Naive thymus-derived CD4-positive, alpha-beta T cell (primary cell): Measurements from ENCODE around the gene UBE3B. TPM values are rescaled to one million over a fixed set of nuclear protein-coding genes. Genes with fewer than 3 reads are reported as not detected.
"Not testable (repeated sequence)": the region's sequence is repeated elsewhere in the genome, so short reads cannot be mapped to it uniquely, and the experiment has no call there.

Experiments used
- ATAC-seq: fragments of 150-1000 bp; cut with Tn5 transposase; 2 replicates; pipeline ENCODE4 v1.10.0; 2021; ENCODE audit warnings: mild to moderate bottlenecking, moderate library complexity
- CTCF ChIA-PET: fragments of 350-600 bp; sonication (Branson Sonifier 250); formaldehyde crosslinking; loops from one replicate; lab custom pipeline; 2021; ENCODE audit warnings: antibody characterized with exemption; lab: Charles Lee
- POLR2A ChIA-PET: fragments of 350-600 bp; sonication (Branson Sonifier 250); formaldehyde crosslinking; loops from one replicate; lab custom pipeline; 2021; ENCODE audit warnings: antibody characterized with exemption, inconsistent platforms; lab: Charles Lee
- DNase-seq, 9 donors: peaks; one replicate each; pipeline versions ENCODE4 v3.0.0 to v3.0.0-alpha.2; 2020 to 2022; ENCODE audit warnings: mixed read lengths in 1 of 9
- H3K27ac ChIP-seq: one replicate; pipeline ENCODE4 v1.7.0; 2013; ENCODE audit warnings: mild to moderate bottlenecking, low read depth, low read length, moderate library complexity
- H3K27me3 ChIP-seq, 2 donors: one replicate each; pipeline ENCODE4 v1.7.0; 2013; ENCODE audit warnings: low read length in 2 of 2, mild to moderate bottlenecking in 2 of 2, moderate library complexity in 2 of 2; ENCODE audit not compliant: control insufficient read depth in 2 of 2, insufficient read depth in 2 of 2
- H3K36me3 ChIP-seq, 3 experiments: 1 replicate in 2 of 3; 2 replicates in 1 of 3; pipeline ENCODE4 v1.7.0; 2013; ENCODE audit warnings: low read length in 3 of 3, mild to moderate bottlenecking in 3 of 3, moderate library complexity in 1 of 3; ENCODE audit not compliant: insufficient read depth in 3 of 3, control insufficient read depth in 2 of 3
- H3K4me1 ChIP-seq, 2 donors: one replicate each; pipeline ENCODE4 v1.7.0; 2013; ENCODE audit warnings: low read length in 2 of 2, mild to moderate bottlenecking in 2 of 2, moderate library complexity in 1 of 2; ENCODE audit not compliant: control insufficient read depth in 2 of 2, insufficient read depth in 2 of 2
- H3K4me3 ChIP-seq: 2 replicates; pipeline ENCODE4 v1.7.0; 2013; ENCODE audit warnings: mild to moderate bottlenecking, low read length
- H3K9me3 ChIP-seq, 3 experiments: 1 replicate in 2 of 3; 2 replicates in 1 of 3; pipeline ENCODE4 v1.7.0; 2013; ENCODE audit warnings: low read length in 3 of 3; ENCODE audit not compliant: control insufficient read depth in 2 of 3
- H3K27ac Mint-ChIP-seq, 9 donors: one replicate each; pipeline ENCODE4 v1.8.0; 2020 to 2022; ENCODE audit warnings: mixed read lengths in 9 of 9, mild to moderate bottlenecking in 8 of 9, moderate library complexity in 5 of 9, inconsistent platforms in 2 of 9
- H3K27me3 Mint-ChIP-seq, 5 donors: one replicate each; pipeline ENCODE4 v1.8.0; 2021 to 2022; ENCODE audit warnings: mixed read lengths in 5 of 5, mild to moderate bottlenecking in 1 of 5
- H3K36me3 Mint-ChIP-seq, 5 donors: one replicate each; pipeline ENCODE4 v1.8.0; 2020 to 2022; ENCODE audit warnings: mixed read lengths in 5 of 5, mild to moderate bottlenecking in 3 of 5, inconsistent platforms in 1 of 5
- H3K4me1 Mint-ChIP-seq, 7 donors: one replicate each; pipeline ENCODE4 v1.8.0; 2020 to 2022; ENCODE audit warnings: mixed read lengths in 7 of 7, mild to moderate bottlenecking in 3 of 7, inconsistent platforms in 1 of 7
- H3K4me3 Mint-ChIP-seq, 10 donors: one replicate each; pipeline ENCODE4 v1.8.0; 2020 to 2022; ENCODE audit warnings: mild to moderate bottlenecking in 10 of 10, mixed read lengths in 10 of 10, moderate library complexity in 6 of 10, inconsistent platforms in 2 of 10
- H3K9me3 Mint-ChIP-seq, 11 donors: one replicate each; pipeline ENCODE4 v1.8.0; 2020 to 2022; ENCODE audit warnings: mixed read lengths in 11 of 11, mild to moderate bottlenecking in 4 of 11, inconsistent platforms in 1 of 11, moderate library complexity in 1 of 11
- intact Hi-C, 2 donors: fragments of 100-400 bp; cut with micrococcal nuclease; formaldehyde crosslinking; loops; one replicate each; pipeline ENCODE4 v1.15.1; 2023
- polyA plus RNA-seq, 2 donors: library from polyadenylated mRNA; unstranded; fragments of 300-500 nt; fragmentation: Illumina TruSeq; gene quantifications; one replicate each; pipeline ENCODE4 v1.2.3, GENCODE V29; 2021
- total RNA-seq, 6 experiments: library from RNA in 5 of 6; stranded (reverse) in 5 of 6; gene quantifications; 1 replicate in 5 of 6; 2 replicates in 1 of 6; pipeline ENCODE4 v1.2.3 and lab custom pipeline; 2021 to 2026

The UBE3B gene
- 10 to 100 TPM; 28.7 to 62.8 (median 35.6) TPM for total RNA-seq
- polyA plus RNA-seq, result 10 to 100 TPM; 20.2 to 25.1 TPM
- 78.1 reads per million, percentile 80 among the genes with 10 or more reads in this experiment for total RNA-seq (lab: John Stamatoyannopoulos, UW)

- peak; percentile 81 to 90 (median 87) for DNase-seq
- POLR2A ChIA-PET, result interaction anchor here (1.2 to 2.2 kb wide), 2 partner anchors 44 to 96 kb away, joined by 3 to 9 read pairs; partner anchors contain the start of genes MMAB and MVK
- H3K27me3 ChIP-seq, result no peaks in the 10 kb centered on the region
- Mint-ChIP-seq H3K9me3 (no peaks in the 10 kb centered on the region), H3K4me1 (peaks cover 24 to 60% (median 49%) of the 10 kb centered on the region in 7 donors), H3K27ac (peak within 1 kb of the TSS; percentile 96 to 99 (median 98)), H3K27me3 (no peaks in the 10 kb centered on the region), H3K4me3 (peak within 1 kb of the TSS; percentile 89 to 99 (median 96)), H3K36me3 (no peaks in the 10 kb centered on the region)
- ATAC-seq, result peak; percentile 97
- CTCF ChIA-PET, result interaction anchor here (1.0 kb wide), 1 partner anchor 49 kb away, joined by 3 read pairs; no protein-coding TSS in a partner anchor
- peak within 1 kb of the TSS; percentile 90 for H3K27ac ChIP-seq
- H3K4me1 ChIP-seq, result peaks cover 21 to 26% of the 10 kb centered on the region in 2 donors
- peak within 1 kb of the TSS; percentile 93 for H3K4me3 ChIP-seq
- H3K9me3 ChIP-seq, result no peaks in the 10 kb centered on the region
- intact Hi-C loops, result loop anchor here (1.0 to 5.0 kb wide), 9 partner anchors 45 to 1715 kb away; partner anchors contain the start of genes FAM222A (in 2 of the 2), MMAB (in 2 of the 2), MVK (in 2 of the 2) and C12orf76 (in 1 of the 2)
- H3K36me3 ChIP-seq, result peaks cover 0 to 15% (median 0%) of the 10 kb centered on the region in 3 experiments
Observed at GRCh38 chr12:109477185-109477962, at the start of gene UBE3B, which contains the start of gene KCTD10. Gene UBE3B (plus strand): TSS chr12:109477634. CDS start chr12:109483552, 5,918 bp downstream. Gene KCTD10 (minus strand): TSS chr12:109477300. CDS start chr12:109477262, 38 bp downstream.

- ATAC-seq, result peak; percentile 94
Observed at GRCh38 chr12:109428037-109428629, 49.3 kb upstream of the UBE3B start.

GRCh38 chr12:109428804-109429203, 48.6 kb upstream of the UBE3B start:
- H3K27me3 ChIP-seq, H3K9me3 Mint-ChIP-seq, POLR2A ChIA-PET, H3K36me3 Mint-ChIP-seq, ATAC-seq, H3K9me3 ChIP-seq, H3K4me3 ChIP-seq, H3K27ac ChIP-seq, DNase-seq, H3K4me1 ChIP-seq, H3K4me3 Mint-ChIP-seq, H3K36me3 ChIP-seq: not testable (repeated sequence)
- CTCF ChIA-PET, result interaction anchor here (0.7 to 1.5 kb wide), 5 partner anchors 12 to 348 kb away, joined by 3 to 4 read pairs (median 3); partner anchors contain the start of genes KCTD10 and UBE3B
- H3K27ac Mint-ChIP-seq, result peak overlapping the region in 1 of 9 donors; percentile 38
- intact Hi-C loops, result loop anchor here (1.0 kb wide), 2 partner anchors 346 to 451 kb away; partner anchors contain the start of gene GLTP (in 1 of the 2)
- peaks cover 7 to 14% (median 12%) of the 10 kb centered on the region in 7 donors for H3K4me1 Mint-ChIP-seq
- peaks cover 2 to 19% (median 10%) of the 10 kb centered on the region in 5 donors for H3K27me3 Mint-ChIP-seq

More at GRCh38 chr12:109428037-109428629, 49.3 kb upstream of the UBE3B start:
- H3K4me1 ChIP-seq, result peaks cover under 1 to 2% of the 10 kb centered on the region in 2 donors
- H3K4me3 Mint-ChIP-seq, result no peak overlapping the region
- H3K9me3 ChIP-seq, result no peaks in the 10 kb centered on the region
- peaks cover 2 to 26% (median 10%) of the 10 kb centered on the region in 5 donors for H3K27me3 Mint-ChIP-seq
- H3K36me3 Mint-ChIP-seq, result no peaks in the 10 kb centered on the region
- peaks cover 3 to 9% (median 7%) of the 10 kb centered on the region in 7 donors for H3K4me1 Mint-ChIP-seq
- H3K27ac ChIP-seq, result no peak overlapping the region
- no peaks in the 10 kb centered on the region for H3K36me3 ChIP-seq
- ChIA-PET POLR2A (no interaction called here), CTCF (interaction anchor here (0.7 to 1.5 kb wide), 4 partner anchors 12 to 349 kb away, joined by 3 to 4 read pairs (median 4); partner anchors contain the start of genes KCTD10 and UBE3B)
- peak; percentile 31 to 73 (median 66) for DNase-seq
- no peak overlapping the region for H3K27ac Mint-ChIP-seq
- H3K4me3 ChIP-seq, result no peak overlapping the region
- no peaks in the 10 kb centered on the region for H3K9me3 Mint-ChIP-seq
- H3K27me3 ChIP-seq, result no peaks in the 10 kb centered on the region
- intact Hi-C loops, result loop anchor here (1.0 kb wide), 2 partner anchors 347 to 452 kb away; partner anchors contain the start of gene GLTP (in 1 of the 2)

GRCh38 chr12:109430244-109430643, 47.2 kb upstream of the UBE3B start:
- no peak overlapping the region for H3K4me3 ChIP-seq
- no peak overlapping the region for H3K27ac Mint-ChIP-seq
- H3K9me3 ChIP-seq, result no peaks in the 10 kb centered on the region
- no peak overlapping the region for H3K27ac ChIP-seq
- no peaks in the 10 kb centered on the region for H3K36me3 Mint-ChIP-seq
- H3K36me3 ChIP-seq, result no peaks in the 10 kb centered on the region
- intact Hi-C loops, result loop anchor here in 1 of 2 donors (5.0 kb wide), 1 partner anchor 47 kb away; the partner anchor contains the start of genes KCTD10 and UBE3B
- H3K4me3 Mint-ChIP-seq, result no peak overlapping the region
- no peak for ATAC-seq
- peaks cover 4 to 7% of the 10 kb centered on the region in 2 donors for H3K4me1 ChIP-seq
- H3K9me3 Mint-ChIP-seq, result no peaks in the 10 kb centered on the region
- CTCF ChIA-PET, result interaction anchor here (0.9 to 1.2 kb wide), 2 partner anchors 33 to 167 kb away, joined by 3 to 4 read pairs; no protein-coding TSS in a partner anchor
- peaks cover 0 to 8% (median 3%) of the 10 kb centered on the region in 5 donors for H3K27me3 Mint-ChIP-seq
- no peaks in the 10 kb centered on the region for H3K27me3 ChIP-seq
- POLR2A ChIA-PET, result no interaction called here
- peaks cover 7 to 14% (median 12%) of the 10 kb centered on the region in 7 donors for H3K4me1 Mint-ChIP-seq
- DNase-seq, result no peak

- ChIA-PET CTCF (interaction anchor here (0.9 to 1.3 kb wide), 5 partner anchors 9 to 413 kb away, joined by 3 to 5 read pairs (median 4); no protein-coding TSS in a partner anchor), POLR2A (no interaction called here)
- Mint-ChIP-seq H3K36me3 (no peaks in the 10 kb centered on the region), H3K27ac (peak overlapping the region in 6 of 9 donors; percentile 53 to 93 (median 86)), H3K4me3 (peak overlapping the region in 4 of 10 donors; percentile 59 to 72 (median 64)), H3K4me1 (peaks cover 7 to 14% (median 12%) of the 10 kb centered on the region in 7 donors), H3K9me3 (no peaks in the 10 kb centered on the region), H3K27me3 (no peaks in the 10 kb centered on the region)
- Histone ChIP-seq H3K9me3 (no peaks in the 10 kb centered on the region), H3K36me3 (no peaks in the 10 kb centered on the region), H3K4me3 (no peak overlapping the region), H3K27ac (no peak overlapping the region), H3K27me3 (no peaks in the 10 kb centered on the region), H3K4me1 (peaks cover 4 to 7% of the 10 kb centered on the region in 2 donors)
- intact Hi-C loops, result loop anchor here (1.0 to 5.0 kb wide), 3 partner anchors 44 to 343 kb away; partner anchors contain the start of genes KCTD10 (in 2 of the 2) and UBE3B (in 2 of the 2)
- DNase-seq (no peak), ATAC-seq (no peak)
Observed at GRCh38 chr12:109432431-109432830, 45.0 kb upstream of the UBE3B start.
